HT-29 (cell line): Measurements from ENCODE around the gene CRYL1. TPM values are rescaled to one million over a fixed set of nuclear protein-coding genes. Genes with fewer than 3 reads are reported as not detected.

Experiments
- DNase-seq: peaks from one replicate; pipeline ENCODE4 v3.0.0-alpha.2; 2015; ENCODE audit warnings: low spot score
- total RNA-seq: library from RNA; depleted of rRNA; stranded (reverse); fragments of >200 nt; shearing (Covaris generic); gene quantifications from 2 replicates; pipeline ENCODE4 v1.2.3, GENCODE V29; 2014

The CRYL1 gene
- total RNA-seq, 1 experiment from 2014 or later, result 10.2 TPM

DNA sequence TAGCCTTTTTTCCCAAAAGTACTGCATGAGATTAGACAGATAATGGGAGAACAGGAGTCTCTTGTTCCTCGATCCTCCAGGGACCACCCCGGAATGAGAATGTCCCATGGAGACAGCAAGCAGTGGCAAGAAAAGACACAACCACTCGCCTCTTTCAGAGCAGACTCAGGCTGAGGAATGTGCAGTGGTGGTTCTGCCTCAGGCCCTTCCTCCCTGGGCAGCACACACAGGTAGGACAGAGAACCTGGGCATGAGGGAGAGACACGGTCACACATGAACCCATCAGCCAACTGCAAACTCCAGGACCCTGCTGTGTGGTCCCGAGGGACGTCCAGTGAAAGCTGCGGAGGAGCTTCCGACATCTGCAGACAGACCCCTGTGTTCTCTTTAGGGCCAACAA, 31.0 kb downstream of the CRYL1 start:
- no peak for DNase-seq

DNA sequence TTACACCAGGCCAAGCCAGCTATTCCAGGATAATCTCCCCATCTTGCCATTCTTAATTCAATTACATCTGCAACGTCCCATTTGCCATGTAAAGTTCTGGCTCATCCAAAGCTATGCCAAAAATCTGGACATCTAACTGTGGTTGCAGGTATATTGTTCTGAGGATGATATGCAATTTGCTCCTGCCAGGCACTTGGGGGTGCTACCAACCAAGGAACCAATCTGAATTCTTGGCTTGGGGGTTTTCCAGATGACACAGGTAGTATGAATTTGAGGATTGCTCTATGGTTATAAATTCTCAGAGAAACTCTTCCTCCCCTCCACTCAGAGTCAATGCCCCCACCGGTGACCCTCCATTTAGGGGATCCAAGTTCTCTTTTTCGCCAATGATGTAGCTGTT, 33.0 kb downstream of the CRYL1 start:
- DNase-seq, result peak; percentile 69

DNA sequence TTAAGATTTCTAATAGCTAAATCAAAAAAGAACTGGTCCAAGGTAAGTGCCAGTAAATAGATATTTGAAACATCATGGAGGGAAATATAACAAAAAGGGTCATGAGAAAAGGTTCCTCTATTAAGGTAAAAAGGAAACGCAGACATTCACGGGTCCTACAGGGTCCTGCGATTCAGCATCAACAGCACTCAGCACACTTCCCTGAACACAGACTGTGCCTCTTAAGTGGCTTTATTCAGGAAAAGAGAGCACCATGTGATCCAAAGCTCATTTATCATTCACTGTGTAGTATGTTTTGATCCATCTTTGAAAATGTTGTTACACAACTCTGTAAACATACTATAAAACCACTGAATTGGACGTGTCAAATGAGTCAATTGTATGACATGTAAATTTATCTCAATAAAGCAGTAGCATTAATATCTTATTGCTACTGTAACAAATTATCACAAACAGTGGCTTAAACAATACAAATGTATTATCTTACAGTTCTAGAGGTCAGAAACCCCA, 33.7 kb downstream of the CRYL1 start:
- no peak for DNase-seq

DNA sequence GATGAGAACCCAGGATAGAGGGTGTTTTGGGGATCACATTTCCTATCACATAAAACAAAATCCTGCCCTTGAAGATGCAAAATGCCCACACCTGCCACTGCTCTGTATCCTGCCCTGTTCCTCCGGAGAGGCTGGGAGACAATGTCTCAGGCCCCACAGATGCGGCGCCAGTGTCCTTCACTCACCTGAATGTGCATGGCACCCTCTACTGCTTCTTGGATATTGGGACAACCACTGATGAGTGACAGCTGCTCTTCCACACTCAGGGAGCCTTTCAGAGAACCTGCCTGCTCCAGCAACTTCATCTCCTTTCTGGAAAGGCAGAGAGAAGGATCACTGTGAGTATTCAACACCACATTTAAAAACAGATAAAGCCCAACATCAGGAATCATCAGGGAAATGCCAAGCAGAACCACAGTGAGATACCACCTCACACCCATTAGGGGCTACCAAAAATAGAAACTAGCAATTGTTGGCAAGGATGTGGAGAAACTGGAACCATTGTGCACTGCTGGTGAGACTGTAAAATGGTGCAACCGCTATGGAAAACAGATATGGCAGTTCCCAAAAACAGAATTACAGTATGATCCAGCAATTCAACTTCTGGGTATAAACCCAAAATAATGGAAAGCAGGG, 36.4 kb downstream of the CRYL1 start:
- peak; percentile 91 for DNase-seq

DNA sequence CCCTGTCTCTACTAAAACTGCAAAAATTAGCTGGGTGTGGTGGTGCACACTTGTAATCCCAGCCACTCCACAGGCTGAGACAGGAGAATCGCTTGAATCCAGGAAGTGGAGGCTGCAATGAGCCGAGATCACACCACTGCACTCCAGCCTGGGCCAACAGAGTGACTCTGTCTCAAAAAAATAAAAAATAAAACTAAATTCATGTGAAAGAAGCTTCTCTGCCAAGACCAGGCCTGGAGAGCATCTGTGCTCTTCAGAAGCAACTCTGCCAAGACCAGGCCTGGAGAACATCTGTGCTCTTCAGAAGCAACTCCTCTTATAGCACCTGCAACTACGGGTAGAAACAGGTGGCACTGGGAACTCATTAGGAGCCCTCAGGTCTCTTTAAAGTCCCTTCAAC, 37.7 kb downstream of the CRYL1 start:
- no peak for DNase-seq

DNA sequence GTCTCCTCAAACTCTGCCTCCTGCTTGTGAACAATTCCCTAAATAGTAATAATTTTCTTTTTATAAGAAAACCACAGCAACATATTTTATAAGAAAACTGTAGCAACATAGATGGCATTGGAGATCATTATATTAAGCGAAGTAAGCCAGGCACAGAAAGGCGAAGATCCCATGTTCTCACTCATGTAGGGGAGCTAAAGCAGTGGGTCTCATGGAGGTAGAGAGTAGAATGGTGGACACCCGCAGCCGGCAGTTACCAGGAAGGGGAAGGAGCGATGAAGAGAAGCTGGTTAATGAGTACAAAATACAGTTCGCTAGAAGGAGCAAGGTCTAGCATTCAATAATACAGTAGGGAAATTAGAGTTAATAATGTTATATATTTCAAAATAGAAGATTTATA, 42.9 kb downstream of the CRYL1 start:
- DNase-seq, result peak; percentile 54

DNA sequence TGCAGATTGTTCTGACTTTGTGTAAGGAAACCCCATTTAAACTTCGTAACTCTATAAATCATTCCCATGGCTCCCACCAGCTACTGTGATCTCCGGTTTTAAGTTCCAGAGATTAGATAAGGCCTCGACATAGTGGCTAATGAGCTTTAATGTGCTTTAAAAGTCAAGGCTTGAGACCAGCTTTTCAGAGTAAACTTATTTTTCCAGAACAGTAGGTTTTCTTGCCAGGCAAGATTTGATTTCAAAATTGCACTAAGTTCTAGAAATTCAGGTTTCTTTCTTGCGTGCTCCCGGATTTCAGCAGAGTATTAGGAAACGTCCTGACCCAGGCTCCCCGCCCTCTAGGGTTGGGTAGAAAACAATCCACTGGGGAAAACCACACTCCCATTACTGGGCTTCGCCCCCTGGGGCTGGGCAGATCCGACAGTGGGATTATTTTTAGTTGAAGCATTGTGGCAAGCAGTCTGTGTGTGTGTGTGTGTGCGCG, 43.3 kb downstream of the CRYL1 start:
- peak; percentile 77 for DNase-seq

DNA sequence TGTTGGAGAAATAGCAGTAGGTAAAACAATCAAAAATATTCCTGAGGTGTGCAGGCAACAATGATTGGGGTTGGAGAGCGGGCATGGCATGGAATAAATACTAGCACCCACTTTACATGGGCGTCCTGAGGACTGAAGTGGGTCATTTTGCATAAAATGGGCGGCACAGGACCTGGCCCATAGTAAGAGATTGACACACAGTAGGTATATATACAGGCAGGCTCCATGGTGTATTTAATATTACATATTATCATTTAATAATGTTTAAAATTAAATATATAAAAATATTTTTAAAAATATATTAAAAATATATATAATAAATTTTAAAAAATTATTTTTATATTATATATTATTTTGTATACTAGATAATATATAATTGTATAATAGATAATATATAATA, 48.3 kb downstream of the CRYL1 start:
- no peak for DNase-seq

DNA sequence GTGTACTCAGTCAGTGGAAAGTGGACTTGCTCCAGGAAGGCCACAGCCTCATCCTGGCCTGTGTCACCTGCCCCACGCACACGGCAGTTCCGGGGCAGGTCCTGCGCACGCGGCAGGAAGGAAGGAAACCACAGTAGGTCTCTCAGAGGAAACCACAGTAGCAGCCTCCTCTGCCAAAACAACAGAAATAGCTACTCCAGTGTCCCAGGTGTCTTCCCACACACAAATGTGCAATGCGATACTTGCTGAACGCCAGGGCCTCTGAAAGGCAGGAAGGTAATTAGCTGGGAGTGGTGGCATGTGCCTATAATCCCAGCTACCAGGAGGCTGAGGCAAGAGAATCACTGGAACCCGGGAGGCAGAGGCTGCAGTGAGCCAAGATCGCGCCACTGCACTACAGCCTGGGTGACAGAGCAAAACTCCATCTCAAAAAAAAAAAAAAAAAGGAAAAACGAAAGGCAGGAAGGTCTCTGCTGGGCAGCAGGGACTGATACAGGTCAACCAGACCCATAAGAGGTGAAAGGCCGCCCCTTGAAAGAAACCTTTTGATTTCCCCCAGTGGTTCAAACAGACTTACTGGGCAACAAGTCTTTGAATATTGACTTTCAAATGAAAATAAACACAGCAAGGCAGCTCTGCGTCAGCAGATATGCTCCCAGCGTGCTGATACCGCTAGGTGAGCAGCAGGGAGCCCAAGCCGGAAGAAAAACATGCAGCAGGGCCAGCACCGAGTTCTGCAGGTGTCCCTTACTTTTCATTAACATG, 49.5 kb downstream of the CRYL1 start:
- DNase-seq, result no peak

DNA sequence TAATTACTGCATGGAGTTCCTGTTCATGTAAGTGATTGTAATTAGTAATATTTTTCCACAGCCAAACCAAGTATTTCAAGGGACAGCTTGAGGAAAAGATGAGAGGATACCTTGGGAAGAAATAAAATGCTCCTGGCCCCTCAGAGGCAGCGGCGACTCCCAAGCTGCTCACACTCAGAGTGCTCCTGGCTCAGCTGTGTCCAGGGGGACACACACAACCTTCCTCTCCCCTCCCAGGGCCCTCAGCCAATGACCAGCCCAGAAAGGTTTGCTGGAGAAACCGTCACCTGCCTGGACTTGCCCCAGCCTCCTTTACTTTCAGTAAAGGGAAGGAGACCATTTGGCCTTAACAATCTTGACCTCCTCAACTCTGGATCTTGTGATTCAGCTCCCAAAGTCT, 51.1 kb downstream of the CRYL1 start:
- no peak for DNase-seq

DNA sequence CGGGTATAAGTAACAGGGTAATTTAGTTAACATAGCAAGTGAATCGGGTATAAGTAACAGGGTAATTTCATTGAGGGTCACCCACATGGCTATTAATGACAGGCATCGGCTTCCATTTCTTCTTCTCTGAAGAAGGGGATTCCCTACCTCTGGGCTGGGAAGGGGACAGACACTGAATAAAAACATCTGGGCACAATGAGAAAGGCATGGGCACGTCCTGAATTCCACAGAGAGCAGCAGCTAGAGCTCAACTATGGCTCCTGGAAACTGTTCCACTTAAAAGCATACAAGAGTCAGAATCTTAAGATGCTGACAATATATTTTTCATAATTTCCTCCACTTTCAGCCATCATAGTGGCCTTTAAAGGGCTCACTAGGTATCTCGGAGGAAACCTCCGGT, 51.8 kb downstream of the CRYL1 start:
- DNase-seq, result no peak

DNA sequence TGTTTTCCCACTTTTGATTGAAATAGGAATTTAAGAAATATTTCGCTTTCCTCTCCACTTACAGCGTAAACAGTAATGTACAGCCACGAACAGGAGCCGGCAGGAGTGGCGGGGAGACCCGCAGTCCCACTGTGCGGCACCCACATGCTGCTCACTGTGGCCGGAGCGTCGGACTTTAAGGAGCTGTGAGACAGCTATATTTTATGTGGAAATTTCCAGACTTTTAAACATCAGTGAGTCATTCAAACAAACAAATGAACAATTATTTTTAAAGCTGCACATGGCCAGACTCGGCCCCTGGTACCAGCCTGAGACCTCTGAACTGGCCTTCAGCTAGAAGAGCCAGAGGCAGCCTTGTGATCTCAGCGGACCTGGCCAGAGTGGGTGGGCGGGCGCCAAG, 52.5 kb downstream of the CRYL1 start:
- DNase-seq, result no peak

DNA sequence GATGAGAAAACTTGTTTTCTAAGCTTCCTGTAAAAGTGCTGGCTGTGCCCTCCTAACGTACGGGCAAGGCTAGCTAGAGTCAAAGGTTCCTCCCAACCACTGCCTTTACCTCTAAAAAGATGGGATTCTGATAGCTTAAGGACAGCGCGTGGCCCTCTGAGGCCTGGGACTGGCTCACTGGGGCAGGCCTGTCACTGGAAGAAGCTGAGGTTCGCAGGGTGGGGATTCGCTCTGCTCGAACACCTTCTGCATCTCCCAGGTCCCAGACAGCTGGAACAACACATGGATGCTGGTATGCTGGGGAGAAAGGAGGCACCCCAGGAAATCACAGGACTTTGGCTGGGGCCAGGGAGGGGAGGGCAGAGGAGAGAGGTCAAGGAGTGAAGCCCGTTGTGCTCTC, 53.1 kb downstream of the CRYL1 start:
- DNase-seq, result no peak

DNA sequence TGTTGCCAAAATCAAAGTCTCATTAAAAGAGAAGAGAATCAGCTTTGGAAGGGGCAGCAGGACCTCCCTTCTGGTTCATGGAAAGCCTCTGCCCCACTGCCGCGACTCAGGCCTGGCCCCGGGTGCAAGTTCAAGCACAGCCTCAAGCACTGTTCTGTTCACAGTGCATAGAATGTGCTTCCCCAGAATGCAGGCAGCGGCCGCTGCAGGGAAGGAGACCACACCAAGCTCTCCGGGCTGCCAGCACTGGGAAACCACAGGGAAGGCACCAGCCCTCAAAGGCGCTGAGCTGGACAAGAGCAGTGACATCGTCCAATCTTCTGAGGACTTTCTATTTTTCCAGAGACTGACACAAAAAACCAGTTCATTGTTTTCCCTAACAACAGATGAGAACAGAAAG, 55.5 kb downstream of the CRYL1 start:
- no peak for DNase-seq

DNA sequence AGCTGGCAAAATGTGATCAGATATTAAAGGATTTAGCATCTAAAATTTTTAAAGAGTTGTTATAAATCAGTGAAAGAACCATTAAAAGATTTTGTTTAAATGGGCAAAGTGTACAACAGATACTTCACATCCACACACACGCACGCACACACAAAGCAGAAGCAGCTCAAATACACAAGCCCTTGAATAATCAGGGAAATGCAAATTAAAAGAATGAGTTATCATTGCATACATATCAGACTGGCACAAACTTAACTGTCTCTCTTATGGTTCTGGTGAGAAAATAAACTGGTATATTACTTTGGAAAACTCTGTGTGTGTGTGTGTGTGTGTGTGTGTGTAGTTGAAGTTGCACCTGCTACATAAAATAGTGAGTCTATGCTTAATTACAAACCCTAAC, 59.3 kb downstream of the CRYL1 start:
- no peak for DNase-seq

DNA sequence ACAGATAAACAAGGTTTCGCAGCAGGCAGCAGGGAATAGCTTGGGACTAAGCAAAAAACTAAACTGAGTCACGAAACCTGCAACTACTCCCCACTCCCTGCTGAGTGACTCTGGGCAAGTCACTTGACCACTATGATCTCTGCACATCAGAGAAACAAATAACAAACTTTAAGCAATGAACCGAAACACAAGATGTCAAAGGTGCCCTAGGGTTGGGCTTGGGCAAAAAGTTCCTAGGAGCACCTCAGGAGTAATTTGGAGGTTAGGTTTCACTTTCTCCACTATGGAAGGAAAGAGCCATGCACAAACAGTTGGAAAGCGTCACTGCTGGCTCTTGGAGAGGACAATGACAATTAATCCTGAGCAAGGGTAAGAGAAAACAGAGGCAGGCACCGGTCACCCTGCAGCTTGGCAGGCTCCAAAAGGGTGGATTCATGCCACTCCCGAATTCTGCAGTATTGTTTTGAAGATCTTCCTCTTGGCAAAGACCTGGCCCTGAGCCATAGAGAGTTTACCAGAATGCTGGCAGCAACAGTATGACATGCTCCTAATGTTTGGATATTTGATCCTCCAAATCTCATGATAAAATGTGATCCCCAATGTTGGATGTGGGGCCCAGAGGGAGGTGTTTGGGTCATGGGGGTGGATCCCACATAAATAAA, 60.3 kb downstream of the CRYL1 start:
- peak; percentile 61 for DNase-seq

DNA sequence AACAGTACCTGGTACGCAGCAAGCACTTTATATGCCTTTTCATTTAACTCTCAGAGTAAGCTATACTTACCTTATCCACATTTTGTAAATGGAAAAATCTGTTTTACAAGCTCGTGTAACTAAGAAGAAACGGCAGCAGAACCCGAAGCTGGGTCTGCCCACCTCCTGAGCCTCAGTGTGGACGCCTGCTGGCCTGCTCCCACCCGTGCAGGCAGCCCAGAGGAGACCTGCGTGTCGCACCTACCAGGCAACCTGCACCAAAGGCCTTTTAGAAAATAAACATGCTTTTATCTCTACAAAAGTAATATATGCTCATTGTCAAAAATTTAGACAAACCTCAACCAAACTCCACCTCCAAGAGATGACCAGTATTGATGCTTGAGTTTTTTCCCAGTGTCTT, 62.7 kb downstream of the CRYL1 start:
- DNase-seq, result no peak

DNA sequence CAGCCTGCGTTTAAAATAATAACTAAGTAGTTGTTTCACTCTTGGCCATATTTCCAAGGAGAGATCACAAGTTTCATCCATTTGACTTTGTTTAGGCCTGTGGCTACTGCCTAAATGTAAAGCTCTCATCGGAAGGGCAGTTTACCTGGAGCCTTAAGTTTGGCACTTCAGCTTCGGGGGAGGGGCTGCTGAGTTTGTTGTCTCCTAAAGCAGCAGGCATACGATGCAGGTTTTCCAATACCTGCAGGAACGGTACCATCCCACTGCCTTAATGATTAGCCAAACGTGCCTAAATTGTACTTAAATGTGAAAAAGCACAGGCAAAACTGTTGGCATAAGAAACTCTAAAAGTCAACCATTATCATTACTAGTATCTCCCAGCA, 63.1 kb downstream of the CRYL1 start:
- DNase-seq, result no peak

DNA sequence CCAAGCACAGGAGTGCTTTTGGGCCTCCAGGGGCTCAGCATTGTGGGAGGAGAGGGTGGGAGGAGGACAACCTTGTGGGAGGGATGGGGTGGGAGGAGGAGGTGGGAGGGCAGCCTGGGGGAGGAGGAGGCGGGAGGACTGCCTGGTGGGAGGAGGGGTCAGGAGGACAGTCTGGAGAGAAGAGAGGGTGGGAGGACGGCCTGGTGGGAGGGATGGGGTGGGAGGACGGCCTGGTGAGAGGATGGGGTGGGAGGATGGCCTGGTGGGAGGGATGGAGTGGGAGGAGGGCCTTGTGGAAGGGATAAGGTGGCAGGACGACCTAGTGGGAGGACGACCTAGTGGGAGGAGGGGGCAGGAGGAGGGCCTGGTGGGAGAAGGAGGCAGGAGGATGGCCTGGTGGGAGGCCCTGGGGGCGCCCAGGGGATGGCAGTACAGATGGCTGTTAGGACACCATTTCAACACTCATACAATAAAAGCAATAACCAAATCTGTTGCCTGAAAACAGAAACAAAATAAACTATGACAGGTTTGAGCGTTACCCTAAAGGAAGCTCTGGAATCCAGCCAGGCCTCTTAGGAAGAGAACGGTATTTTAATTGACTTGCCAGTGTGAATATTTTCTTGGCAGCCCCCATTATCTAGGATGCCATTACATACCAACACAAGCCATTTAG, 63.7 kb downstream of the CRYL1 start:
- no peak for DNase-seq

DNA sequence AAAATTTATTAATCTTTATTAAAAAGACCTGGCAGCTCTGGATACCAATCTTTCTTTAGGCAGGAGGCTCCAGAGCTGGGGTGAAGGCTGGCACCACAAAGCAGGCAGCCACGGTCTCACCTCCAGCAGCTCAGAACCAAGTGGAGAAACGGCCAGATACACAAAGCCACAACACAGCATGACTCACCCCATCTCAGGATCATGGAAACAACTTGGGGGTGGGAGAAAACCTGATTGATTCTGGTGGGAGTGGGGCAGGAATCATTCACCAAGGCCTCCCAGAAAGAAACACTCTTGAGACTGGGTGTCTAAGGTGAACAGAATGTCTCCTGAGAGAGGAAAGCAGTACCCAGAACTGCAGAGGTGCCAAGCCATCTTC, 64.2 kb downstream of the CRYL1 start:
- DNase-seq, result no peak

DNA sequence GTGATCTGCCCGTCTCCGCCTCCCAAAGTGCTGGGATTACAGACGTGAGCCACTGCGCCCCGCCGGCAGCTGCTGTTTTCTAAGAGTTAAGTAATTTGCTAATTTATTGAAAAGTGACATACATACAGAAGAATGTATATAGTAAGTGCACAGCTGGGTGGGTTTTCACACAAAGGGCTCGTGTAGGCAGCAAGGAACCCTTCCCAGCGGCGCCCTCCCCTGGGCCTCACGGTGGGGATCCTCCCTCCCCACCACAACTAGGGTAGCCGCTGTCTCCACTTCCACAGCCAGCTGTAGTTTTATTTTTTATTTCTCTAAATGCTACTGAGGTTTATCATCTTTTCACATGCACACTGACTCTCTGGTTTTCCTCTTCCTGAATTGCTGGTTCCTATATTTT, 64.9 kb downstream of the CRYL1 start:
- no peak for DNase-seq

DNA sequence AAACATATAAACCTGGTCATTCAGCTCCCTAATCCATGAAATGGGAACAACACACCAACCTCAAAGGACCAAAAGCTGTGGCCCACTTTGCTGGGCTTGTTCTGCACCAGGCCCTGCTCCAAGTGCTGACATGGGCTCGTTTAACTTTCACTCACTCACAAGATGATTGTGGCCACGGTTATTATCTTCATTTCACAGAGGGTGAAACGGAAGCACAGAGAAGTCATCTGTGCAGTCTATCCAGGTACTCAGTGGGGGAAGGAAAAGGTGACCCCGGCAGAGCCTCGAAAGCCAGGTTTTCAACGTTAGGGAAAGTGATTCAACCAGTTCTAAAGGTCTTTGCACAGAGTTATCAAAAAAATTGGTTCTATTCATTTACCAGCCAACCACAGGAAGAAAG, 68.0 kb downstream of the CRYL1 start:
- peak; percentile 59 for DNase-seq
